ENCODE results near the gene TEX52. TPM values are rescaled to one million over a fixed set of nuclear protein-coding genes. Genes with fewer than 3 reads are reported as not detected.

Gene TEX52
- total and polyA plus RNA-seq, 2 of the 13 experiments (the other 11 are each of a cell fraction or from before 2014, with no cell fraction given): 0.05 TPM; not detected in 1

GRCh38 chr12:2891240-2892053 is 34.6 kb upstream of the TEX52 start (continued):
- TF ChIP-seq, protein P1, sequence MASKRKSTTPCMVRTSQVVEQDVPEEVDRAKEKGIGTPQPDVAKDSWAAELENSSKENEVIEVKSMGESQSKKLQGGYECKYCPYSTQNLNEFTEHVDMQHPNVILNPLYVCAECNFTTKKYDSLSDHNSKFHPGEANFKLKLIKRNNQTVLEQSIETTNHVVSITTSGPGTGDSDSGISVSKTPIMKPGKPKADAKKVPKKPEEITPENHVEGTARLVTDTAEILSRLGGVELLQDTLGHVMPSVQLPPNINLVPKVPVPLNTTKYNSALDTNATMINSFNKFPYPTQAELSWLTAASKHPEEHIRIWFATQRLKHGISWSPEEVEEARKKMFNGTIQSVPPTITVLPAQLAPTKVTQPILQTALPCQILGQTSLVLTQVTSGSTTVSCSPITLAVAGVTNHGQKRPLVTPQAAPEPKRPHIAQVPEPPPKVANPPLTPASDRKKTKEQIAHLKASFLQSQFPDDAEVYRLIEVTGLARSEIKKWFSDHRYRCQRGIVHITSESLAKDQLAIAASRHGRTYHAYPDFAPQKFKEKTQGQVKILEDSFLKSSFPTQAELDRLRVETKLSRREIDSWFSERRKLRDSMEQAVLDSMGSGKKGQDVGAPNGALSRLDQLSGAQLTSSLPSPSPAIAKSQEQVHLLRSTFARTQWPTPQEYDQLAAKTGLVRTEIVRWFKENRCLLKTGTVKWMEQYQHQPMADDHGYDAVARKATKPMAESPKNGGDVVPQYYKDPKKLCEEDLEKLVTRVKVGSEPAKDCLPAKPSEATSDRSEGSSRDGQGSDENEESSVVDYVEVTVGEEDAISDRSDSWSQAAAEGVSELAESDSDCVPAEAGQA (IDR thresholded peaks at IDR 0.05; ENCODE audit: low read depth): no peak
- TF ChIP-seq, protein P1 (CRISPR knock-in tag; IDR thresholded peaks at IDR 0.05; ENCODE audit: borderline replicate concordance): no peak
- TF ChIP-seq TSC22D2 (CRISPR knock-in tag; IDR thresholded peaks at IDR 0.05; ENCODE audit: borderline replicate concordance): no peak
- no peak for TF ChIP-seq ZNF841 (CRISPR knock-in tag; IDR thresholded peaks at IDR 0.05; ENCODE audit: borderline replicate concordance)
- TF ChIP-seq BRF2 (CRISPR knock-in tag; IDR thresholded peaks at IDR 0.05): no peak
- TF ChIP-seq, protein P2, sequence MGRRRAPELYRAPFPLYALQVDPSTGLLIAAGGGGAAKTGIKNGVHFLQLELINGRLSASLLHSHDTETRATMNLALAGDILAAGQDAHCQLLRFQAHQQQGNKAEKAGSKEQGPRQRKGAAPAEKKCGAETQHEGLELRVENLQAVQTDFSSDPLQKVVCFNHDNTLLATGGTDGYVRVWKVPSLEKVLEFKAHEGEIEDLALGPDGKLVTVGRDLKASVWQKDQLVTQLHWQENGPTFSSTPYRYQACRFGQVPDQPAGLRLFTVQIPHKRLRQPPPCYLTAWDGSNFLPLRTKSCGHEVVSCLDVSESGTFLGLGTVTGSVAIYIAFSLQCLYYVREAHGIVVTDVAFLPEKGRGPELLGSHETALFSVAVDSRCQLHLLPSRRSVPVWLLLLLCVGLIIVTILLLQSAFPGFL (CRISPR knock-in tag; IDR thresholded peaks at IDR 0.05): no peak
- no peak for TF ChIP-seq ZNF83 (CRISPR knock-in tag; IDR thresholded peaks at IDR 0.05; ENCODE audit: borderline replicate concordance)
- no peak for TF ChIP-seq TARDBP (CRISPR knock-in tag; IDR thresholded peaks at IDR 0.05)
- no peak for TF ChIP-seq PHF8 (CRISPR knock-in tag; IDR thresholded peaks at IDR 0.05)
- TF ChIP-seq MED13 (CRISPR knock-in tag; IDR thresholded peaks at IDR 0.05): 0 out of 2 replicates have a peak, but pooled peaks have one; percentile 36
- TF ChIP-seq HHEX (CRISPR knock-in tag; IDR thresholded peaks at IDR 0.05): no peak
- TF ChIP-seq ZMYM4 (CRISPR knock-in tag; IDR thresholded peaks at IDR 0.05): no peak
- no peak for TF ChIP-seq SRSF4 (IDR thresholded peaks at IDR 0.05; ENCODE audit: low read depth, low read length, poor library complexity, severe bottlenecking)
- no peak for TF ChIP-seq GRHL1 (CRISPR knock-in tag; conservative IDR thresholded peaks at IDR 0.05)
- no peak for TF ChIP-seq ZNF367 (CRISPR knock-in tag; IDR thresholded peaks at IDR 0.05; ENCODE audit: borderline replicate concordance)
- TF ChIP-seq THAP9 (CRISPR knock-in tag; IDR thresholded peaks at IDR 0.05; ENCODE audit: borderline replicate concordance): no peak

Data from HepG2 (cell line).